GM20431 (cell line): Measurements from ENCODE around the gene HIVEP1.
"Not testable (repeated sequence)": the region's sequence is repeated elsewhere in the genome, so short reads cannot be mapped to it uniquely, and the experiment has no call there.

ENCODE experiments used
- in situ Hi-C: fragments of 300-500 bp; cut with MseI, MboI; formaldehyde crosslinking; loops from one replicate; pipeline ENCODE4 v1.15.0; 2020; ENCODE audit warnings: low sequenced_read_pairs; ENCODE audit not compliant: unreplicated experiment

The HIVEP1 gene

GRCh38 chr6:12170351-12171092 is 158.4 kb downstream of the HIVEP1 start:
- in situ Hi-C loops, result no loop called here

GRCh38 chr6:12171717-12172116 is 159.6 kb downstream of the HIVEP1 start:
- in situ Hi-C loops, result no loop called here

GRCh38 chr6:12172572-12172971 is 160.5 kb downstream of the HIVEP1 start:
- in situ Hi-C loops, result no loop called here

DNA sequence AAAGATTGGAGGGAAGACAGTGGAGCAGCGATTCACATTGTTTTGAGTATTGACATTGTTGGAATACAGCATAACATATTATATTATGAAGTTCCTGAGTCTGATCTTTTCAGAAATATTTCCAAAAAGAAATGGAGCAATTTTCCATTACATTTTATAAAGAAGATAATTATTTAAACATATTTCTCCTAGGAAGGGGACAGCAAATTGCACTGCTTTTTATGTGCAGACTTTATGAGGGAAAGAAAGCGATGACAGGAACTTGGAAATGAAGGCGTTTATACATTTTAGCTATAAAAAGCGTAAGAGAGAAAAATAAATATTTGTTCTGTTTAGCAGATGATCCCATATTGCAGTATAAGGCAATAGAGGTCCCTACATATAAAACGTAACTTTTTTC is 161.1 kb downstream of the HIVEP1 start:
- in situ Hi-C loops, result no loop called here

GRCh38 chr6:12173661-12174060 is 161.5 kb downstream of the HIVEP1 start:
- in situ Hi-C loops, result no loop called here

DNA sequence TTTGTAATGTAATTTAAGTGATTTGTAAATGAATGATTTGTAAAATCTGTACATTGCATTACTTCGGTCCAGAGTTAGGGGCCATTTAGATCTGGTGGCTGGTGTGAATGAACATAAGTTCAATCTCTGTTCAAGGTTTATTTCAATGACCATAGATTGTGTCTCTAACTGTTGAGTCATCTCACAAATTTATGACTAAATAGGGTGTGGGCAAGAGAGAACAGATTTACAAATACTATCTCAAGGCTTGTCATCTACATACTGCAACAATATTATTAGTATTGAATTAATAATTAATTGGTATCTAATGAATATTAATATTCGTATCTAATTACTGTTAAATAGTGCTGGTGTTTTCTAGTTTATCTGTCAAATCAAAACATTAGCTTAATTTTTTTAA is 162.8 kb downstream of the HIVEP1 start:
- in situ Hi-C loops, result no loop called here

- in situ Hi-C loops, result no loop called here
Measured at GRCh38 chr6:12175626-12176025, 163.5 kb downstream of the HIVEP1 start.

- in situ Hi-C loops, result not testable (repeated sequence)
Measured at GRCh38 chr6:12176782-12177181, 164.7 kb downstream of the HIVEP1 start.

GRCh38 chr6:12178521-12178920 is 166.4 kb downstream of the HIVEP1 start:
- in situ Hi-C loops, result no loop called here

DNA sequence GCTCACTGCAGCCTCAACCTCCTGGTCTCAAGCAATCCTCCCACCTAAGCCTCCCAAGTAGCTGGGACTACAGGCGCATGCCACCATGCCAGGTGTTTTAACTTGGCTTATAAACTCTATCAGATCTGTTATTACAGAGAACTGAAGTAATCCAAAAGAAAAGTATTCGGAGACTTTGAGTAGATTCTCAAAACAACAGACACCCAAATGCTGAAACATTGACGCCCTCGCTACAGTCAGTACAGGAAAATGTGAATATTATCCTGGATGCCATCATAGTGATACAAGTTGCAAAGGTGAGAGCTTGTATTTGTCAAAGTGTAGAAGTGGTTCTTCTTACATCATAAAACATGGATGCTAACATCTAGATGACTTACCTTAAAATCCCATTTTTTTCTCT is 169.4 kb downstream of the HIVEP1 start:
- in situ Hi-C loops, result no loop called here

GRCh38 chr6:12182676-12183075 is 170.6 kb downstream of the HIVEP1 start:
- in situ Hi-C loops, result no loop called here

DNA sequence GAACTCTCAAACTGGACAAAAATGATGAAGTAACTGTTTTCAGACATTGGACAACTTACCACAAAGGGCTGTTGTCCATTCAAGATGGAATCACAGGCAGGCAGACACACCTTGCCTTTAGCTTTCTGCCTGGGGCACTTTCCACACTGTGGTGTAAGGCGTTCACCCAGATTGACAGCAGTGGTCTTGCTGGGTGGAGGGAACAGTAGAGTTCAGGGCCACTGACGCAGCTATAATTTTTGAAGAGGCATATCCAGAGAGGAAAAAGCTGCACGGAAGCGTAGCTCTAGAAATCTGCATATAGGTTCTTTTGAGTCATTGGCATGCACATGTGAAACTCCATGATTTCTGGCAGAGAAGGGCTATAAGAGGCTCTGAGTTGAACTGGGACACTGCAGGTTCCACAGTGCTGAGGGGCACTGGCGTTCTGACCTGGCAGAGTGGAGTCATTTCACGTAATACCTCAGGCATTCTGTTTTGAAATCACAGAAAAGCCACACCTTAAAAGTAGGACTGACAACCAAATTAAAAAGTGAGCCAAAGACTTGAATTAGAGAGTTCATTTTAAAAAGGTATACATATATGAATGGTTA is 173.1 kb downstream of the HIVEP1 start:
- in situ Hi-C loops, result no loop called here

DNA sequence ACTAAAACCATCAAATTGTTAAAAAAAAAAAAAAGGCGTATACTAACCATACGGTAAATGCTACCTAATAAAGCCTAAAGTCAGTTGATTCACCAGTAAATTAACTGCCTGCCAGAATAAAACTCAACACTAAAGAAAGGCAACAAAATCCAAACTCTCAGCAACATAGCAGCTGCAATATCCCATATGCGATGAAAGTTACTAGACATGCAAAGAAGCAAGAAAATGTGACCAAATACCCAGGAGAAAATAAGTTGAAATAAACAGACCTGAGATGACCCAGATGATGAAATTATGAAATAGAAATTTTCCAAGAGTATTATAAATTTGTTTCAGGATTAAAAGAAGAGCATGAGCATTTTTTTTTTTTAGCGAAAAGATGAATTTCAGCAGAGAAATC is 174.4 kb downstream of the HIVEP1 start:
- in situ Hi-C loops, result no loop called here

- in situ Hi-C loops, result no loop called here
Measured at GRCh38 chr6:12189150-12189549, 177.0 kb downstream of the HIVEP1 start.

DNA sequence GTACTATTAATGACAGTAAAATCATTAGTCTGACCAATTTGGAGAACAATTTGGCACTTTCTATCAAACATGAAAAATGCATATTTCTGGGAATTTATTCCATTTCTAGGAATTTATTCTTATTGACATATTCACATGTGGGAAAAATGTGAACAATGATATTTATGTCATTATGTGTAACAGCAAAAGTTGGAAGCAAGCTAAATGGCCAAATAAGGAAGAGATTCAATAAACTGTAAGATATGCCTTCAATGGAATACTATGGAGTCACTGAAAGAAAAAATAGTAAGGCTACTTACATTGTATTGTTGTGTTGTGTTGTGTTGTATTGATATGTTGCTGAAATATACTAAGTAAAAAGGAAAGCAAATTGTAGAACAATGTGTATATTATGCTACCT is 177.5 kb downstream of the HIVEP1 start:
- in situ Hi-C loops, result no loop called here

DNA sequence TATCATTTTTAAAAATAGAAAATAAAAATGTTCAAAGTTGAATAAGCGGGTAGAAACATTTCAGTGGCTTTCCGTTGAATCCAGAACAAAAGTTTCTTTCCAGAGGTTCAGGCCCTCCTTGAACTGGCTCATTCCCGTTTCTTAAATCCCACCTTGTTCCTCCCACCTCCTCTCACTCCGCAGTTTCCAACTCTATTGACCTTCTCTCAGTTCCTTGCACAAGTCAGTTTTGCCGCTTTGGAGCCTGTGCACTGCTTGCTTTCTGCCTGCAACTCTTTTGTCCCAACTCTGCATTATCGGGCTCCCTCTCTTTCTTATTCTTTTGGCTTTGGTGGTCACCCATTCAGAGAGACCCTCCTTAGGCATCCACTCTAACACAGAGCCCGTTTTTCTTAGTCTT is 178.1 kb downstream of the HIVEP1 start:
- in situ Hi-C loops, result no loop called here

GRCh38 chr6:12196326-12196936 is 184.3 kb downstream of the HIVEP1 start:
- in situ Hi-C loops, result no loop called here

GRCh38 chr6:12198851-12199250 is 186.7 kb downstream of the HIVEP1 start:
- in situ Hi-C loops, result no loop called here

- in situ Hi-C loops, result no loop called here
Measured at GRCh38 chr6:12200015-12200564, 188.0 kb downstream of the HIVEP1 start.

GRCh38 chr6:12200761-12201160 is 188.6 kb downstream of the HIVEP1 start:
- in situ Hi-C loops, result no loop called here

GRCh38 chr6:12203001-12203400 is 190.9 kb downstream of the HIVEP1 start:
- in situ Hi-C loops, result no loop called here
